PC-3 (cell line): ENCODE measurements around the gene TCAP.

ENCODE experiments used
- EZH2 ChIP-seq: fragments of 300-600 bp; sonication (generic); IDR thresholded peaks from one replicate; pipeline ENCODE4 v1.6.1; 2017; ENCODE audit warnings: antibody characterized with exemption, mild to moderate bottlenecking, low read length; ENCODE audit not compliant: unreplicated experiment
- TF ChIP-seq, protein P1 (sequence below): fragments of 300-600 bp; sonication (generic); conservative IDR thresholded peaks from 2 replicates; pipeline ENCODE4 v1.5.1; 2017; ENCODE audit warnings: antibody characterized with exemption, low read depth, mild to moderate bottlenecking, low read length

DNA sequence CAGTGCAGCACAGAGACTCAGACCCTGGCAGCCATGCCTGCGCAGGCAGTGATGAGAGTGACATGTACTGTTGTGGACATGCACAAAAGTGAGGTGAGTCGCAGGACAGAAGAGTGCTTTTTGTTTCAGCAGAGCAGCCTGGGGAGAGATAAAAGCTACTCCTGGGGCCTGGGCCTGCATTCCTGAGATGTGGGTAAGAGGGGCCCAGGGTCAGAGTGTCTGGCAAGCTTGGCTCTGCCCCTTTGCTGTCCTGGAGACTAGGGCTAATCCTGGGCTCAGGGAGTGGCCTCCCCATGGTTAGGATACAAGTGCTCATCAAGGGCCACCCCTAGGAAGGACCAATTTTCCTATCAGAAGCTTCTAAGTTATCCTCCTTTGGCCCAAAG lies 29.9 kb downstream of the TCAP start:
- no peak for TF ChIP-seq EZH2
- TF ChIP-seq, protein P1, sequence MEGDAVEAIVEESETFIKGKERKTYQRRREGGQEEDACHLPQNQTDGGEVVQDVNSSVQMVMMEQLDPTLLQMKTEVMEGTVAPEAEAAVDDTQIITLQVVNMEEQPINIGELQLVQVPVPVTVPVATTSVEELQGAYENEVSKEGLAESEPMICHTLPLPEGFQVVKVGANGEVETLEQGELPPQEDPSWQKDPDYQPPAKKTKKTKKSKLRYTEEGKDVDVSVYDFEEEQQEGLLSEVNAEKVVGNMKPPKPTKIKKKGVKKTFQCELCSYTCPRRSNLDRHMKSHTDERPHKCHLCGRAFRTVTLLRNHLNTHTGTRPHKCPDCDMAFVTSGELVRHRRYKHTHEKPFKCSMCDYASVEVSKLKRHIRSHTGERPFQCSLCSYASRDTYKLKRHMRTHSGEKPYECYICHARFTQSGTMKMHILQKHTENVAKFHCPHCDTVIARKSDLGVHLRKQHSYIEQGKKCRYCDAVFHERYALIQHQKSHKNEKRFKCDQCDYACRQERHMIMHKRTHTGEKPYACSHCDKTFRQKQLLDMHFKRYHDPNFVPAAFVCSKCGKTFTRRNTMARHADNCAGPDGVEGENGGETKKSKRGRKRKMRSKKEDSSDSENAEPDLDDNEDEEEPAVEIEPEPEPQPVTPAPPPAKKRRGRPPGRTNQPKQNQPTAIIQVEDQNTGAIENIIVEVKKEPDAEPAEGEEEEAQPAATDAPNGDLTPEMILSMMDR: no peak
